Lower lobe of right lung (tissue), 2 donors: ENCODE data around the gene MYO1D. TPM values are rescaled to one million over a fixed set of nuclear protein-coding genes. Genes with fewer than 3 reads are reported as not detected.
A peak's percentile ranks its signal among the peaks of the same experiment; 100 is the strongest.

Source experiments
- ATAC-seq, 2 donors: fragments of 200-7000 bp; cut with Tn5 transposase; one replicate each; pipeline ENCODE4 v1.9.1; 2020 to 2022; ENCODE audit warnings: mild to moderate bottlenecking in 2 of 2, moderate library complexity in 2 of 2
- DNase-seq: peaks from one replicate; pipeline ENCODE4 v3.0.0-alpha.2; 2020
- H3K27ac ChIP-seq: fragments of 200-600 bp; one replicate; pipeline ENCODE4 v1.8.0; 2022
- H3K27me3 ChIP-seq: fragments of 200-600 bp; one replicate; pipeline ENCODE4 v1.8.0; 2022; ENCODE audit warnings: low read depth
- H3K36me3 ChIP-seq: fragments of 200-600 bp; one replicate; pipeline ENCODE4 v1.8.0; 2022; ENCODE audit warnings: mild to moderate bottlenecking
- H3K4me1 ChIP-seq: fragments of 200-600 bp; one replicate; pipeline ENCODE4 v1.8.0; 2022
- H3K4me3 ChIP-seq: fragments of 200-600 bp; one replicate; pipeline ENCODE4 v1.8.0; 2022; ENCODE audit warnings: mild to moderate bottlenecking
- H3K9me3 ChIP-seq: fragments of 200-600 bp; one replicate; pipeline ENCODE4 v1.8.0; 2022
- CTCF ChIP-seq: fragments of 200-600 bp; IDR thresholded peaks from one replicate; pipeline ENCODE4 v1.8.0; 2022; ENCODE audit warnings: antibody characterized with exemption, mild to moderate bottlenecking
- intact Hi-C: fragments of 100-400 bp; cut with DNase I; formaldehyde crosslinking; loops from one replicate; pipeline ENCODE4 v1.11.0; 2022
- total RNA-seq: library from RNA; stranded (reverse); fragmentation: NEBNext Ultra II Directional; extraction: Animal tissue kit (Norgen Biotek cat#: 25700); gene quantifications from one replicate; pipeline ENCODE4 v1.2.1, GENCODE V29; 2021
- donor health status: DM: no; HTN: yes; CAD: no; lungs with severe emphysema.

The MYO1D gene
- total RNA-seq, 1 donor from 2014 or later: 58.0 TPM

- Histone ChIP-seq H3K36me3 (no peaks in the 10 kb centered on the region), H3K4me1 (peaks cover 12% of the 10 kb centered on the region), H3K27ac (no peak overlapping the region), H3K27me3 (no peaks in the 10 kb centered on the region), H3K4me3 (no peak overlapping the region), H3K9me3 (no peaks in the 10 kb centered on the region)
- intact Hi-C loops: no loop called here
- DNase-seq: no peak
- ATAC-seq: no peak
- TF ChIP-seq CTCF: no peak
Observed at GRCh38 chr17:32815460-32815859, 61.5 kb downstream of the MYO1D start.

GRCh38 chr17:32814836-32815235 lies 62.1 kb downstream of the MYO1D start:
- no peak for ATAC-seq
- Histone ChIP-seq H3K4me3 (no peak overlapping the region), H3K9me3 (no peaks in the 10 kb centered on the region), H3K27ac (no peak overlapping the region), H3K4me1 (peaks cover 12% of the 10 kb centered on the region), H3K36me3 (no peaks in the 10 kb centered on the region), H3K27me3 (no peaks in the 10 kb centered on the region)
- no peak for DNase-seq
- intact Hi-C loops: no loop called here
- TF ChIP-seq CTCF: no peak

- DNase-seq: no peak
- Histone ChIP-seq H3K9me3 (no peaks in the 10 kb centered on the region), H3K27me3 (no peaks in the 10 kb centered on the region), H3K36me3 (no peaks in the 10 kb centered on the region), H3K4me3 (no peak overlapping the region), H3K4me1 (peaks cover 17% of the 10 kb centered on the region), H3K27ac (no peak overlapping the region)
- ATAC-seq: no peak
- TF ChIP-seq CTCF: no peak
- intact Hi-C loops: no loop called here
Observed at GRCh38 chr17:32813021-32813420, 63.9 kb downstream of the MYO1D start.

GRCh38 chr17:32810690-32811089 lies 66.2 kb downstream of the MYO1D start:
- no peak for DNase-seq
- Histone ChIP-seq H3K4me1 (peaks cover 17% of the 10 kb centered on the region), H3K36me3 (no peaks in the 10 kb centered on the region), H3K27ac (no peak overlapping the region), H3K27me3 (no peaks in the 10 kb centered on the region), H3K4me3 (no peak overlapping the region), H3K9me3 (no peaks in the 10 kb centered on the region)
- no peak for TF ChIP-seq CTCF
- ATAC-seq: no peak
- intact Hi-C loops: no loop called here

GRCh38 chr17:32807577-32807976 lies 69.3 kb downstream of the MYO1D start:
- no peak for ATAC-seq
- Histone ChIP-seq H3K27me3 (no peaks in the 10 kb centered on the region), H3K9me3 (no peaks in the 10 kb centered on the region), H3K4me3 (no peak overlapping the region), H3K27ac (no peak overlapping the region), H3K4me1 (peaks cover 20% of the 10 kb centered on the region), H3K36me3 (no peaks in the 10 kb centered on the region)
- TF ChIP-seq CTCF: no peak
- DNase-seq: no peak
- intact Hi-C loops: no loop called here

- Histone ChIP-seq H3K4me1 (peaks cover 26% of the 10 kb centered on the region), H3K4me3 (no peak overlapping the region), H3K27ac (no peak overlapping the region), H3K27me3 (no peaks in the 10 kb centered on the region), H3K9me3 (no peaks in the 10 kb centered on the region), H3K36me3 (no peaks in the 10 kb centered on the region)
- intact Hi-C loops: no loop called here
- ATAC-seq: peak in 1 of 2 donors; percentile 70
- no peak for TF ChIP-seq CTCF
- no peak for DNase-seq
Observed at GRCh38 chr17:32806646-32807045, 70.3 kb downstream of the MYO1D start.
